ENCODE data around the gene VPS11. TPM values are rescaled to one million over a fixed set of nuclear protein-coding genes. Genes with fewer than 3 reads are reported as not detected.
"Not testable (repeated sequence)": the region's sequence is repeated elsewhere in the genome, so short reads cannot be mapped to it uniquely, and the experiment has no call there.

Gene VPS11
- total RNA-seq, 2 donors from 2014 or later, result 41.1 to 49.1 TPM

DNA sequence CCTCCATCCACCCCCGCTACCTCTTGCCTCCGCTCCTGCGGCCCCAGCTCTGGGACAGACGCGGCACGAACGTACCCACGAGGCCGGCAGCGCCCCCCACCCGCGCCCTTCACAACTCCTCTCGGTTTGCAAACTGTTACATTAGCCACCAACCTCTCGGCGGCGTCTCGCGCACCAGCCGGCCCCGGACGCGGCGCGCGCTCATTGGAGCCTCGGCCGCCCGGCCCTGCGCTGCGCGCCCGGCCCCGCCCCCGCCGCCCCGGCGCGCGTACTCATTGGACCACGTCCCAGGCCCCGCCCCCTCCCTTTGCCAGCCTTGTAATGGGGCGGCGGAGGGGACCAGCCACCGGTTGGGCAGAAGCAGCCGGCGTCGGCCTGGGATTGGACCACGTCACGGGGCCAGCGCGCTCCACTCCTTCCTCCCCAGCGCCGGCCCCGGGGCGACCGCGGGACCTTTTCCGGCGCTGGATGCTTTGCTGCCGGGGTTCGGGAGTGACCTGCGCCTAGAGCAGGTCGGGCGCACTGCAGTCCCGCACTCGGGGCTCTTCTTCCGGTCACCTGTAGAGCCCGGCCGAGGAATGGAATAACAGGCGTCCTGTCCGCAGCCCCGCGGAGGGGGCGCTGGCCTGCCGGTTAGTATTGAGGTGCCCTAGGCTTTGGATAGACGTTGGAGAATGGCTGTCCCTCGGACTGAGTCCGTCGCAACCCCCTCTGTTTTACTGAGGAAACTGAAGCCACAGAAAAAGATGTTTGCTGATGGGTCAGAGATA is 10.4 kb upstream of the VPS11 start, which contains the start of gene HYOU1:
HYOU1 (minus strand) TSS at position 206 of the 770 bp plus-strand sequence. CDS start 1,045 bp downstream, outside the sequence.
- 0% methylated on average over 52 of the region's 79 CpGs for WGBS
- H3K4me1 ChIP-seq (replicated peaks), result peaks cover 5% of the 10 kb centered on the region
- TF ChIP-seq, protein P1, sequence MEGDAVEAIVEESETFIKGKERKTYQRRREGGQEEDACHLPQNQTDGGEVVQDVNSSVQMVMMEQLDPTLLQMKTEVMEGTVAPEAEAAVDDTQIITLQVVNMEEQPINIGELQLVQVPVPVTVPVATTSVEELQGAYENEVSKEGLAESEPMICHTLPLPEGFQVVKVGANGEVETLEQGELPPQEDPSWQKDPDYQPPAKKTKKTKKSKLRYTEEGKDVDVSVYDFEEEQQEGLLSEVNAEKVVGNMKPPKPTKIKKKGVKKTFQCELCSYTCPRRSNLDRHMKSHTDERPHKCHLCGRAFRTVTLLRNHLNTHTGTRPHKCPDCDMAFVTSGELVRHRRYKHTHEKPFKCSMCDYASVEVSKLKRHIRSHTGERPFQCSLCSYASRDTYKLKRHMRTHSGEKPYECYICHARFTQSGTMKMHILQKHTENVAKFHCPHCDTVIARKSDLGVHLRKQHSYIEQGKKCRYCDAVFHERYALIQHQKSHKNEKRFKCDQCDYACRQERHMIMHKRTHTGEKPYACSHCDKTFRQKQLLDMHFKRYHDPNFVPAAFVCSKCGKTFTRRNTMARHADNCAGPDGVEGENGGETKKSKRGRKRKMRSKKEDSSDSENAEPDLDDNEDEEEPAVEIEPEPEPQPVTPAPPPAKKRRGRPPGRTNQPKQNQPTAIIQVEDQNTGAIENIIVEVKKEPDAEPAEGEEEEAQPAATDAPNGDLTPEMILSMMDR (IDR thresholded peaks at IDR 0.05), result peak in 3 of 4 experiments; percentile 9 to 40 (median 21)
- TF ChIP-seq POLR2A (IDR thresholded peaks at IDR 0.05), result peak; percentile 59
- peak; percentile 82 for TF ChIP-seq POLR2AphosphoS5 (IDR thresholded peaks at IDR 0.05)
- H3K36me3 ChIP-seq, result peaks cover 2 to 4% of the 10 kb centered on the region in 2 donors
- intact Hi-C loops (cut with DNase I), result no loop called here
- peak within 1 kb of the TSS; percentile 70 to 80 for H3K27ac ChIP-seq
- no peaks in the 10 kb centered on the region for H3K9me3 ChIP-seq
- no peaks in the 10 kb centered on the region for H3K27me3 ChIP-seq (replicated peaks; ENCODE audit: insufficient read depth)
- peak within 1 kb of the TSS; percentile 57 to 77 for H3K4me3 ChIP-seq
- DNase-seq (ENCODE audit: low spot score), result peak; percentile 97

DNA sequence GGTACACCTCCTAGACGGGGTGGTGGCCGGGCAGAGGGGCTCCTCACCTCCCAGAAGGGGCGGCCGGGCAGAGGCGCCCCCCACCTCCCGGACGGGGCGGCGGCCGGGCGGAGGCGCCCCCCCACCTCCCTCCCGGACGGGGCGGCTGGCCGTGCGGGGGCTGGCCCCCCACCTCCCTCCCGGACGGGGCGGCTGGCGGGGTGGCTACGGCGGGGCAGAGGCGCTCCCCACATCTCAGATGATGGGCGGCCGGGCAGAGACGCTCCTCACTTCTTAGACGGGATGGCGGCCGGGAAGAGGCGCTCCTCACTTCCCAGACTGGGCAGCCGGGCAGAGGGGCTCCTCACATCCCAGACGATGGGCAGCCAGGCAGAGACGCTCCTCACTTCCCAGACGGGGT is 8.5 kb upstream of the VPS11 start:
- H3K9me3 ChIP-seq; intact Hi-C loops (cut with DNase I); H3K4me3 ChIP-seq; DNase-seq (ENCODE audit: low spot score); H3K4me1 ChIP-seq (replicated peaks); H3K27ac ChIP-seq; H3K36me3 ChIP-seq; H3K27me3 ChIP-seq (replicated peaks; ENCODE audit: insufficient read depth): not testable (repeated sequence)
- 91% methylated on average over 15 of the region's 35 CpGs for WGBS

DNA sequence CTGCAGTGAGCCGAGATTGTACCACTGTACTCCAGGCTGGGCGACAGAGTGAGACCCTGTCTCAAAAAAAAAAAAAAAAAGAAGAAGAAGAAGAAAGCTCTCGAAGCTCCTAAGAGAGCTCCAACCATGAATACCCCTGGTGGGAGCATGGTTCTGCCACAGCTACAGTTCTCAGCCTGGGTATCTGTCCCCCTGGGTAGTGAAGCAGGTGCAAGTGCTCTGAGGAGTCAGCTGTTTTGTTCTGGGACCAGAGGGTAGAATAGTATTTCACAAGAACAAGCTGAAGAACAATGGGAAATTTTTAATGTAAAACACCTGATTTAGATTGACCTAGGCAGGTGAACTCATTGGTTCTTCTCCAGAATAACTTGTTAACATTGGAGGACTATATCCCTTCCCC is 6.4 kb upstream of the VPS11 start:
- DNase-seq (ENCODE audit: low spot score), result no peak
- H3K27ac ChIP-seq, result no peak overlapping the region
- no peak overlapping the region for H3K4me3 ChIP-seq
- intact Hi-C loops (cut with DNase I), result no loop called here
- no peak for TF ChIP-seq POLR2A (IDR thresholded peaks at IDR 0.05)
- no peak for TF ChIP-seq POLR2AphosphoS5 (IDR thresholded peaks at IDR 0.05)
- TF ChIP-seq, protein P1 (IDR thresholded peaks at IDR 0.05), result no peak
- no peaks in the 10 kb centered on the region for H3K36me3 ChIP-seq
- 95% methylated on average over 3 of the region's 3 CpGs for WGBS
- H3K27me3 ChIP-seq (replicated peaks; ENCODE audit: insufficient read depth), result no peaks in the 10 kb centered on the region
- peaks cover 5% of the 10 kb centered on the region for H3K4me1 ChIP-seq (replicated peaks)
- no peaks in the 10 kb centered on the region for H3K9me3 ChIP-seq

DNA sequence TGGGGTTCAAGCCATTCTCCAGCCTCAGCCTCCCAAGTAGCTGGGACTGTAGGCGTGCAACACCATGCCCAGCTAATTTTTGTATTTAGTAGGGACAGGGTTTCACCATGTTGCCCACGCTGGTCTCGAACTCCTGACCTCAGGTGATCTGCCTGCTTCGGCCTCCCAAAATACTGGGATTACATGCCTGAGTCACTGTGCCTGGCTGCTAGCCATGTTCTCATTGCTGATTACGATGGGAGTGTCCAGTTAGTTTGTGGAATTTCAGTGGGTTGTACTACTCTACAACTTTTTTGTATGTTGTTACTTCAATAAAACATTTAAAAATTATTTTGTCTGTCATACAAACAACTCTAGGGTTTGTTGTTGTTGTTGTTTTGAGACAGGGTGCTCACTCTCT is 4.8 kb upstream of the VPS11 start:
- 75% methylated on average over 5 of the region's 5 CpGs for WGBS
- Histone ChIP-seq H3K4me1 (replicated peaks) (peaks cover 10% of the 10 kb centered on the region), H3K27me3 (replicated peaks; ENCODE audit: insufficient read depth) (no peaks in the 10 kb centered on the region), H3K9me3 (no peaks in the 10 kb centered on the region), H3K36me3 (no peaks in the 10 kb centered on the region), H3K4me3 (no peak overlapping the region), H3K27ac (no peak overlapping the region)
- intact Hi-C loops (cut with DNase I), result no loop called here
- no peak for TF ChIP-seq POLR2AphosphoS5 (IDR thresholded peaks at IDR 0.05)
- no peak for DNase-seq (ENCODE audit: low spot score)

DNA sequence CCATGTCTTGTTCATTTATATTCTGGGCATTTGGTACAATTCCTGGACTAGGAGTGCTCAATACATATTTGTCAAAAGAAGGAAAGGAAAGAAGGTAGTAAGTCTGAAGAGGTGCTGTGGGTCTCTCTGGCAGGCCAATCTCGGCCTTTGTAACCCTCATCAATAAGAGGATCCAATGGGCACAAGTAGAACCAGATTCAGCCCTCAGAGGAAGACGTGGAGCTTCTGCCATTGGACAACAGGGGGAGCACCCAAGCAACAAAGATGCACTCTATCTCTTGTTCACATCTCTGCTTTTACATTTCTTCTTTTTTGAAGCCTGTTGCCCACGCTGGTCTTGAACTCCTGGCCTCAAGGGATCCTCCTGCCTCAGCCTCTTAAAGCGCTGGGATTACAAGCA is 2.2 kb upstream of the VPS11 start:
- intact Hi-C loops (cut with DNase I), result no loop called here
- DNase-seq (ENCODE audit: low spot score), result no peak
- Histone ChIP-seq H3K4me3 (no peak overlapping the region), H3K27ac (no peak overlapping the region), H3K4me1 (replicated peaks) (peaks cover 9% of the 10 kb centered on the region), H3K36me3 (no peaks in the 10 kb centered on the region), H3K27me3 (replicated peaks; ENCODE audit: insufficient read depth) (no peaks in the 10 kb centered on the region), H3K9me3 (no peaks in the 10 kb centered on the region)
- WGBS, result 56% methylated on average over 4 of the region's 4 CpGs
- no peak for TF ChIP-seq POLR2A (IDR thresholded peaks at IDR 0.05)
- TF ChIP-seq, protein P1 (IDR thresholded peaks at IDR 0.05), result peak in 1 of 4 experiments; percentile 22

DNA sequence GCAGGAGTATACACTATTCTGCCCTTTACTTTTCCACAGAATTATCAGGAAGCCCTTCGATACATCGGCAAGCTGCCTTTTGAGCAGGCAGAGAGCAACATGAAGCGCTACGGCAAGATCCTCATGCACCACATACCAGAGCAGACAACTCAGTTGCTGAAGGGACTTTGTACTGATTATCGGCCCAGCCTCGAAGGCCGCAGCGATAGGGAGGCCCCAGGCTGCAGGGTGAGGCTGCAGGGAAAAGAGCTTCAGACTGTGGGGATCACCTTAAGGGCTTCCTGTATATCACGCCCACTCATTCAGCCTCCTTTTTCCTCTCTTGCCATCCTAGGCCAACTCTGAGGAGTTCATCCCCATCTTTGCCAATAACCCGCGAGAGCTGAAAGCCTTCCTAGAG is 10.2 kb downstream of the VPS11 start:
- Histone ChIP-seq H3K36me3 (peaks cover 22 to 35% of the 10 kb centered on the region in 2 donors), H3K9me3 (no peaks in the 10 kb centered on the region)
- 90% methylated on average over 11 of the region's 11 CpGs for WGBS

More for the DNA sequence above, 10.2 kb downstream of the VPS11 start:
- TF ChIP-seq POLR2AphosphoS5 (IDR thresholded peaks at IDR 0.05) (no peak), POLR2A (IDR thresholded peaks at IDR 0.05) (no peak)
- TF ChIP-seq, protein P1 (IDR thresholded peaks at IDR 0.05), result no peak
- no peaks in the 10 kb centered on the region for H3K4me1 ChIP-seq (replicated peaks)
- no peak overlapping the region for H3K27ac ChIP-seq
- intact Hi-C loops (cut with DNase I), result no loop called here
- H3K27me3 ChIP-seq (replicated peaks; ENCODE audit: insufficient read depth), result no peaks in the 10 kb centered on the region
- DNase-seq (ENCODE audit: low spot score), result no peak
- H3K4me3 ChIP-seq, result no peak overlapping the region
